HG03060 (cell line): ENCODE measurements around the gene SFXN2.
"Not testable (repeated sequence)": the region's sequence is repeated elsewhere in the genome, so short reads cannot be mapped to it uniquely, and the experiment has no call there.

Experiments used
- ATAC-seq: cut with Tn5 transposase; IDR thresholded peaks from one replicate; pipeline ENCODE4 v1.9.1; 2021; ENCODE audit warnings: low read depth, moderate number of reproducible peaks; ENCODE audit not compliant: unreplicated experiment

The SFXN2 gene

DNA sequence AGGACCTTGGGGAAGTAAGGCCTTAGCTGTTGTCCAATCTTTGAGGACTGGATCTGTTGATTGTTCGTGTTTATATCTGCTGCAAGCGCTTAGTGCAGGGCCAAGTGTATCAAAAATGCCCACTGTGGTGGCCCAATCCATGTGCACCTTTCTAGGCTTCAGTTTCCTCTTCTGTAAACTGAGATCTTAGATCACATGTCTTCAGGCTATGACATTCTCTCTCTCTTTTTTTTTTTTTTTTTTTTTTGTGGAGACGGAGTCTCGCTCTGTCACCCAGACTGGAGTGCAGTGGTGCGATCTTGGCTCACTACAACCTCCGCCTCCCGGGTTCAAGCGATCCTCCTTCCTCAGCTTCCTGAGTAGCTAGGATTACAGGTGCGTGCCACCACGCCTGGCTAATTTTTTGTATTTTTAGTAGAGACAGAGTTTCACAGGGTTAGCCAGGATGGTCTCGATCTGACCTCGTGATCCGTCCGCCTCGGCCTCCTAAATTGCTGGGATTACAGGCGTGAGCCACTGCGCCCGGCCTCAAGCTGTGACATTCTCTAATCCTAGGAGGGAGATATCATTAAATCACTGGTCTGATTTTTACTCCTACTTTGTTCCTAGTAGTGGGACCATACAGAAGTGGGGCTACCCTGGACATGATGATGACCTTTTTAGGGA is 2.6 kb downstream of the SFXN2 start:
- not testable (repeated sequence) for ATAC-seq

DNA sequence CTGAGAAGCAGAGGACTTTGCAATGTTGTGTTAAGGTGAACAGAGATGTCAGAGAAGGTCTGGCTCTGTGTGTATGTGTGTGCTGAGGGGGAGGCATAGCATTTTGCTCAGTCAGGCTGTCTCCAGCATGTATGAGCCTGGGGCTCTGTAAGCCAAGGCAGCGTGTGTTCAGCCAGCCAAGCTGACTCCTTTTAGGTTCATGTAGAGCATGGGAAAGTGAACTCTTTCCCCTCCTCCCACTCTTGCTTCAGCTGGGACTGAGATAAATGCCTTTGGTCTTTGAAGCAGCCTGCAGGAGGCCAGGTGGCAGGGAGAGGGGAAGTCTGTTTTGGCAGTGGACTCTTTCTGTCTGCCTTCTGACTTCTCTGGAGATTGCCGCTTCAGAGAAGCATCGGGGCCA is 3.8 kb downstream of the SFXN2 start:
- ATAC-seq = no peak

DNA sequence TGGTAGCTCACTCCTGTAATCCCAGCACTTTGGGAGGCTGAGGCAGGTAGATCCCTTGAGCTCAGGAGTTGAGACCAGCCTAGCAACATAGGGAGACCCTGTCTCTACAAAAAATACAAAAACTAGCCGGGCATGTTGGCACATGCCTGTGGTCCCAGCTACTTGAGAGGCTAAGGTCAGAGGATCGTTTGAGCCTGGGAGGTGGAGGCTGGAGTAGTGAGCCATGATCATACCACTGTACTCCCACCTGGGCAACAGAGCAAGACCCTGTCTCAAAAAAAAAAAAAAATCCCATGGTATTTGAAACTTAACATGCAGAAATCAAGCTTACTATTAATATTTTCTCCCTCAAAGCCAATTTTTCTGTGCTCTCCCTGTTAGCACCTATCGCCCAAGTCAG is 5.9 kb downstream of the SFXN2 start:
- ATAC-seq = no peak

DNA sequence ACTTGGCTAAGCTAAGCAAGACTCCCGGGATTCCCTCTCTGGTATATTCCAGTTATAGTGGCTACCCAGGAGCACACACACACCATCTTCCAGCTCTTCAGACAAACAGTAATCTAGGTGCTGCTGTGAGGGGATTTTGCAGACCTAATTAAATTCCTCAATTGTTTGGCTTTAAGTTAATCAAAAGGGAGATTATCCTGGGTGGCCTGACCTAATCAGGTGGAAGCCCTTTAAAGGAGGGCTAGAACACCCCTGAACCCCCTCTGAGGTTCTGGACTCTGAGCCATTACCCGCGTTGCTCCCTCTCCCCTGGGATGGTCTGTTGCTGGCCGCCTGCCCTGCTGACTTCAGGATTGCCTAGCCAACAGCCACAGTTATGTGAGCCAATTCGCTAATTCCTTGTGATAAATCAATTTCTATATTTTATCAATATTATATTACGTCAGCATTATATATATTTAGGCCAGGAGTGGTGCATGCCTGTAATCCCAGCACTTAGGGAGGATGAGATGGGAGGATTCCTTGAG is 6.4 kb downstream of the SFXN2 start:
- no peak for ATAC-seq

DNA sequence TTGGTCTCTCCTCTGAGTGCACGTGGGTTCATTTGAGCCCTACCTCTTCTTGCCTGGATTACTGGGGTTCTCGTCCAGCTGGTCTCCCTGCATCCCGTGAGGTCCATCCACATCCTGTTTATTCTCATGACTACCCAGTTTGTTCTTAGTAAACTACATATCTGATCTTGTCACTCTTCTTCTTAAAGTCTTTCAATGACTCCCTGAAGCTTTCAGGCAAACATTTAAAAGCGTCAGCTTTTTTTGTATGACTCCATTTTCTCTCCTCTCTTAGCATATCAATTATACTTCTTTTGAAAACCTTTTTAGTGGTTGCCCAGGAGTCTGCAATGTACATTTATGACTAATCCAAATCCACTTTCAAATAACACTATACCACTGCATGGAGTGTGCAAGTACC is 7.5 kb downstream of the SFXN2 start:
- ATAC-seq = no peak

DNA sequence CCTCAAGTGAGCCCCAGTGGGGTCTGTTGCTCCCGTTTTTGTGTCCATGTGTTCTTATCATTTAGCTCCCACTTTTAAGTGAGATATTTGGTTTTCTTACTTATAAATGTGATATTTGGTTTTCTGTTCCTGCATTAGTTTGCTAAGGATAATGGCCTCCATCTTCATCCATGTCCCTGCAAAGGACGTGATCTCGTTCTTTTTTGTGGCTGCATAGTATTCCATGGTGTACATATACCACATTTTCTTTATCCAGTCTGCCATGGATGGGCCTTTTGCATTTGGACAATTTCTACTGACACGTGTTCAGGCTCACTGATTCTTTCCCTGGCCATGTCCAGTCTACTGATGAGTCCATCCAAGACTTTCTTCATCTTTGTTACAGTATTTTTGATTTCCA is 9.6 kb downstream of the SFXN2 start:
- no peak for ATAC-seq

DNA sequence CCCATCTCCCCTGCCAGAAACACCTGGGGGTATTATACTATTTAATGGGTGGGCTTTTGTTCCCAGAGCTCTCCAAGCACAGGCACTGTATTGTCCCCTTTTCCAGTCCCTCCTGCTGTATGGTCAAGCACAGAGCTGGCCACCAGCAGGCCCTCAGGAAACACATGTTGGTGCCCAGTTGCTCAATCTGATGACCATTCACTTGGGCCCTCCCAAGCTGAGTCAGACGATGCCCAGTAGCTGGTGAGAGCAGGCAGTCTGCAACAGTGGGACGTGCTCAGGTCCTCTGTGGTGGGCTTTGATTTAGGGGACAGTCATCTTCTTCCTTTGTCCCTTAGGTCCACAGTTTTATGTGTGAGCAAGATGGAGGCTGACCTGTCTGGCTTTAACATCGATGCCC is 11.8 kb downstream of the SFXN2 start:
- no peak for ATAC-seq

DNA sequence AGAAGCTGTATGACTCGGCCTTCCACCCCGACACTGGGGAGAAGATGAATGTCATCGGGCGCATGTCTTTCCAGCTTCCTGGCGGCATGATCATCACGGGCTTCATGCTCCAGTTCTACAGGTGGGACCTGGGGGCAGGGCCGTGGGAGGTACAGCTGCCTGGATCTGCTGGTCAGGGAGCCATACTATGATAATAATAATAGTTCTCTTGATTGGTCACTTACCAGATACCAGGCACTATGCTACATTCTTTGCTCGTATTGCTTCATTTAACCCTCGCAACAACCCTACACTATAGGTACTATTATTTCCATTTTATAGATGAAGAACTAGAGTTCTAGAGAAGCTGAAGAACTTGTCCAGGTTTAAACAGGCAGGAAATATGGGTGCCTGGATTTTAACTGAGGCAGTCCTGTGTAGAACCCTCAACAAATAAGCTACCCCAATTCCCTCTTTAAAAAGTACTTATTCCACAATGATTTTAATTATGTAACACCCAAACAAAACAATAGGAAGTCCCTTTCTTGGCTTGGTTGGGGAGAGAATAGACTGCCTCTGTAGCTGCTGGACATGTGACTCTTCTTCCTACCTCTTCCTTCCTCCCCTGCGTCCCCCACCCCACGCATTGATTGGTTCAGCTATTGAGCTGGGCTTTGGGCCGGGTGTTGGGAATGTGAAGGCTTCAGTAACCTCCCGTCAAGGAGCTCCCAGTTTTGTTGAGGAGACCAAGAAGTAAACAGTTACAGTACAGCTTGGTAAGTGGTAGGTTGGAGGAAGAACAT is 12.8 kb downstream of the SFXN2 start:
- no peak for ATAC-seq

DNA sequence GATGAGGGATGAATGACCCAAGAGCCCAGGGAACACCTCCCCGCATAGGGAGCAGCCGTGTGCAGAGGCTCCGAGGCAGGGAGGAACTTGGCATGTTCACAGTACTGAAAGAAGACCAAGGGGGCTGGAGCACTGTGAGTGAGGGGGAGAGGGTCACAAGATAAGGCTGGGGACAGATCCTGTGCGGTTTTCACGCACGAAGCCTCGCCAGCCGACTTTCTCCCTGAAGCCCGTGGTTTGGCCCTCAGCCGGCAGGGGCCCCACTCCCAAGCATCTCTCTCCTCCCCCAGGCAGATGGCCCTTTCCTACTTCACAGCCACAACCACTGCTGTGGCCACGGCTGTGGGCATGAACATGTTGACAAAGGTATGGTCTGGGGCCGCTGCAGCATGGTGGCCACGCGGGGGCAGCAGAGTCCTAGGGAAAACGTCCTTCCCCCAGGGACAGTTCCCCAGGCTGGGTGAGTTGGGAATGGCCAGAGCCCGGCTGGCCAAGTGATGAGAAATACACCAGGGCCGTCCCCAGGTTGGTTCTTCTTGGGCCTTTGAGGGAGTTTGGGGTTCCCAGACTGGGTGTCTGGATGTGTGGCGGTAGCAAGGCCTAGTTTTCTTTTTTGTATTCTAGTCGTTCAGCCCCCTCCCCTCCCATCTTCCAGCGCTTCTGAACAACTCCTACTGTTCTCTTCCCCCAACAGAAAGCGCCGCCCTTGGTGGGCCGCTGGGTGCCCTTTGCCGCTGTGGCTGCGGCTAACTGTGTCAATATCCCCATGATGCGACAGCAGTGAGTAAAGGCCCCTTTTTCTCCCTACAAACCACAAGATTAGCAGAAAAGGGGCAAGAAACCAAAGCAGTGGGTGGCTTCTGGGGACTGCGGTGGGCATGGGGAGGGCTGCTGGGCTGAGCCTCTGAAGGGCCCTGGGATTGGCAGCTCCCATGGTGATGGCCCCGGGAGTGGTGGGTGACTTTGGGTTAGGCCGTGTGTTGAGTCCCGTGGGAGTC is 14.9 kb downstream of the SFXN2 start:
- ATAC-seq = no peak

DNA sequence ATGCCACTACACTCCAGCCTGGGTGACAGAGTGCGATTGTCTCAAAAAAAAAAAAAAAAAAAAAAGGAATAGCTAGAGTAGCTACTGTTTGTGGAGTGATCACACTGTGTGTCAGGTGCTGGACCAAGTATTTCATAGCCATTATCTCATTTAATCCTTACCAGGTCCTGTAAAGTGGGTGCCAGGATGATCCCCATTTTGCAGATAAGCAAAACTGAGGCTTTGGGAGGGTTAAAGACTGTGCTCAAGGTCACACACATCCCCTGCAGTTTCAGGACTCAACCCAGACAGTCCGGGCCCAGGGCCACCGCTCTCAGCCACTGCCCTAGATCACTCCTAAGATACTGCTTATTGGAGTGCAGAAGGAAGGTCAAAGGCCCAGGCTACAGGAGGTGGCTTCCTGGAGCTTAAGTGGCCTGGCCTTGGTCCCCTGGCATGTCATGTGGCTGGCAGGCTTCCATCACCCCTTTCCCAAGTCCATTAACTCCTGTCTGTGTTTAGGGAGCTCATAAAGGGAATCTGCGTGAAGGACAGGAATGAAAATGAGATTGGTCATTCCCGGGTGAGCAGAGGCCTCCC is 16.9 kb downstream of the SFXN2 start:
- no peak for ATAC-seq

DNA sequence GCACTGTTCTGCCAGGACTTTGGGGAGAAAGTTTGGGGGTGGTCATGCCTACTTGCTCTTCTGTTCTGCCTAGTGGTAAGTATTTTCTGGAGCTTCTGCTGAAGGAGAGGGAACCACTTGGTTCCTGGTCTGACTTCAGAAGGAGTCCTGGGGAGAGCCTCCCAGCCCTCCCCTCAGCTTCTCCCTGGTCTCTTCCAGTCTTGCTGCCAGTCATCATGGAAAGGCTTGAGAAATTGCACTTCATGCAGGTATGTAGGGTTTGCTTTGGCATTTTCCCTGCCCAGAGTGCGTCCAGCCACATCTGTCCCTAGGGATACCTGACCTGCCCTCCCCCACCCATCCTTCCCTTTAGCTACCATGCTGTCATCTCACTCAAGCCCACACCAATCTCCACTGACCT is 18.2 kb downstream of the SFXN2 start:
- ATAC-seq = no peak

DNA sequence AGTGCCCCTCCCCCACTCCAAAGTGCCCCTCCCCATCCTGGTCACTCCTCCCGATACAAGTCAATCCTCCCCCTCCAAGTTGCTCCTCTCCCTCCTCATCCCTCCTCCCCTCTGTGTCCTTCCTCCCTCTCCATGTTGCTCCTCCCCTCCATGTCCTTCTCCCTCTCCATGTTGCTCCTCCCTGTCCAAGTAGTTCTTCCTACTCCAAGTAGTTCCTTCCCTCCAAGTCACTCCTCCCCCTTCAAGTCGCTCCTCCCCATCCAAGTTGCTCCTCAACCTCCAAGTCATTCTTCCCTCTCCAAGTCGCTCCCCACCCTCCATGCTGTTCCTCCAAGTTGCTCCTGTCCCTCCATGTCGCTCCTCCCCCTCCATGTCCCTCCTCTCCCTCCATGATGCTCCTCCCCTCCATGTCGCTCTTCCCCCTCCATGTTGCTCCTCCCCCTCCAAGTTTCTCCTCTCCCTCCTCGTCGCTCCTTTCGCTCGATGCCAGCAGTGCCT is 20.7 kb downstream of the SFXN2 start:
- ATAC-seq = no peak

DNA sequence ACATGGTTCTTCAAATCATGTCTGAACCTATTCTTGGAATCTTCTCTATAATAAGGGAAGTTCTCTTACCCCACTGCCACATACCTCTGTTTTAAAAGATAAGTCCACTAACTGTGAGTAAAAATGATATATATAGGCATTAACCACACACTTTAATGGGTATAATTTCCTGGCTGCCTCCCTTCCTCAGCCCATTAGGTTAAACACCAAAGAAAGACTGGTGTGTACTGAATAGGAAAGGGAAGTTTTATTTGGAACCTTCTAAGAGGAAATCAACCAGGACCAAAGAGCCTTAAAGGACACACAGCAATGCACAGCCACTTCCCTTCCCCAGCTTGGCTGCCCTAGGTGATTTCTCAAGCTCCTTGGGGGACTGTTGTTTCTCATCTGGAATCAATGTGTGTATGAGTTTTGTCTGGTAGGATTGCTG is 24.3 kb downstream of the SFXN2 start:
- no peak for ATAC-seq

DNA sequence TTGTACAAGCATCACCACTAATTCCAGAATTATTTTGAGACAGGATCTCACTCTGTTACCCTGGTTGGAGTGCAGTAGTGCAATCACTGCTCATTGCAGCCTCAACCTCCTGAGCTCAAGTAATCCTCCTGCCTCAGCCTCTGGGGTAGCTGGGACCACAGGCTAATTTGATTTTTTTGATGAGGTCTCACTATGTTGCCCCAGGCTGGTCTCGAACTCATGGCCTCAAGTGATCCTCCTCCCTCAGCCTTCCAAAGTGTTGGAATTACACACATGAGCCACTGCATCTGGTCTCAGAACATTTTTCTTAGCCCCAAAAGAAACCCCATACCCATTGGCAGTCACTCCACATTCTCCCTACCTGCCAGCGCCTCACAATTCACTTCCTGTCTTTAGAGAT is 25.8 kb downstream of the SFXN2 start:
- ATAC-seq = no peak

DNA sequence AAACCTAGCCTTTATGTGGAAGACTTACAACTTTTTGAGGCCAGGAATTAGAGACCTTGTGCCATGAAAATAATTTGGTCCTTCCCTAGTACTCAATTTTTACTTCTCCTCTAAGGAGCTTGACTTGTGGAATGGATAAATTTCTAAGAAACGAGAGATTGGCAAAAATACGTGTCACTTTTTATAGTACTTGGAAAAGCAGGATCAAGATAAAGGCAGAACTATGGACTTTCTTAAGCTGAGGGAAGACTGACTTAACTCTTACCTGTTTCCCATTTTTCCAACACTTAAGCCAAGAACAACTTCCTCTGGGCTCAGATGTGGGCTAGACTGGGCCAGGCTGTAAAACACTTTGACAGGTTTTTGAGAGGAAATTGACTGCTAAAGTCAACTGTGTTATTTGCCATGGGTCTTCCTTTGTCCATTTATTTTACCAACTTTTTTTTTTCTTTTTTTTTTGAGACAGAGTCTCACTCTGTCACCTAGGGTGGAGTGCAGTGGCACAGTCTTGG is 27.3 kb downstream of the SFXN2 start:
- ATAC-seq = no peak

DNA sequence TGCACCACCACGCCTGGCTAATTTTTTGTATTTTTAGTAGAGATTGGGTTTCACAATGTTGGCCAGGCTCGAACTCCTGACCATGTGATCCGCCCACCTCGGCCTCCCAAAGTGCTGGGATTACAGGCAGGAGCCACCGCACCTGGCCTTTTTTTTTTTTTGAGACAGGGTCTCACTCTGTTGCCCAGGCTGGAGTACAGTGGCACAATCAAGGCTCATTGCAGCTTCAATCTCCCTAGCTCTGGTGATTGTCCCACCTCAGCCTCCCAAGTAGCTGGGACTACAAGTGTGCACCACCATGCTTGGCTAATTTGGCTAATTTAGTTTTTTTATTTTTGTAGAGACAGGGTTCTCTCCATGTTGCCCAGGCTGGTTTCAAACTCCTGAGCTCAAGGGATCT is 27.9 kb downstream of the SFXN2 start:
- ATAC-seq = not testable (repeated sequence)

DNA sequence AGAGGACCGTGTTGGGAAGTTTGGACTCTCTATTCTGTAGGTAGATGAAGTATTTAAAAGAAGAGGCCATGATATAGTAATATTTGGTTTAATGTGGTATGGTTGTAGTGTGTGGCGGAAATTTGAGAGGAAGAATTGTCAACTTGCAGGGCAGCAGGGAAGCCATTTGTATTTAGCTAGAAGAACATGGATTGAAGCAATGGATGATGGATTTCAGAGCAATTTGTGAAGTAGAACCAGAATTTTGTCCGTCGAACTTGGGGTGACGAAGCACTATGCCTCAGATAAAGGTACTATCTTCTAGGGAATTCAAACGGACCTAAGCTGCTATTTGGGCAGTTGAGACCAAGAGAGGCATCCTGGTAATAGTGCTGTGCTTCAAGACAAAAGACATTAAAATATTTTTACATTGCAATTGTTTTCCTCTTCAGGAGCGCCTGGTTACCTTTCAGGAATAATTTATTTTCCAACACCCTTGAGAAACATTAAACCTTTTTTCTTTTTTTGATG is 28.7 kb downstream of the SFXN2 start:
- ATAC-seq = no peak

DNA sequence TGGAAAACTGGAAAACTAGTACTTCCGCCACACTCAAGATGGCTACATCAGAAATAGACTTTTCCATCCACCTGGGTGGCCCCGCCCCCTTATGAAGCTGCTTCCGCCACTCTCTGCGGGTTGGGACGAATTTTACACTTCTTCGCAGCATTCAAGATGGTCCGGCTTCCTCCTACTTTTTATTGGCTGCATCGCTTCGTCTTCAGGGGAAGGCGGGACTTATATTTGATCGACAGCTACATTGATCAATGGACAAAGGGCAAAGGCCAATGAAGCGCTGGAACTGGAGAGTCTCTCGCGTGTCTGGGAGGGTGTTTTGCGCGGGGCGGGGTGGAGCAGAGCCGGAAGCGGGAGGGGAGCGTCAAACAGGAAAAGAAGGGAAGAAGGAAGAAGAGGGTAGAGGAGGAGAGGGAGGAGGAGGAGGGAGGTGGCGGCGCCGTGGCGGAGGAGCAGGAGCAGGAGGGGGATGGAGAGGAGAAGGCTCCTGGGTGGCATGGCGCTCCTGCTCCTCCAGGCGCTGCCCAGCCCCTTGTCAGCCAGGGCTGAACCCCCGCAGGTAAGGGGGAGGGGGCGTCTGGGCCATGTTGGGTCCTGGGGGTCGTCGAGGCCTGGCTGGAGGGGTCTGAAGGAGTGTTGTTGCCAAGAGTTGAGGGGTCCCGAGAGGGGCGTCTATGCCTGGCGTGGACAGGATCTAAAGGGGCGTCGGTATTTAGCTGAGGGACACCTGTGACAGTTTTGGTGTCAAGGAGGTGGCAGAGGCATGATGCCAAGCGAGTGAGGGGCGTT is 29.3 kb downstream of the SFXN2 start, which contains the start of gene WBP1L:
Gene WBP1L (plus strand): TSS at position 361 of the 786 bp plus-strand sequence. CDS start 106 bp downstream, at position 467.
- peak; percentile 99 for ATAC-seq
